Activated CD4-positive, alpha-beta T cell treated with anti-CD3 and anti-CD28 coated beads, Interleukin-2, amount 50 U/mL, for 1 hour (primary cell): Measurements from ENCODE around the gene CADPS2.

Source experiments
- DNase-seq: peaks from one replicate; pipeline ENCODE4 v3.0.0-alpha.2; 2020

Gene CADPS2

GRCh38 chr7:122588621-122589020 lies 297.6 kb downstream of the CADPS2 start:
- DNase-seq, result no peak

- no peak for DNase-seq
Observed at GRCh38 chr7:122584676-122585251, 301.5 kb downstream of the CADPS2 start.

DNA sequence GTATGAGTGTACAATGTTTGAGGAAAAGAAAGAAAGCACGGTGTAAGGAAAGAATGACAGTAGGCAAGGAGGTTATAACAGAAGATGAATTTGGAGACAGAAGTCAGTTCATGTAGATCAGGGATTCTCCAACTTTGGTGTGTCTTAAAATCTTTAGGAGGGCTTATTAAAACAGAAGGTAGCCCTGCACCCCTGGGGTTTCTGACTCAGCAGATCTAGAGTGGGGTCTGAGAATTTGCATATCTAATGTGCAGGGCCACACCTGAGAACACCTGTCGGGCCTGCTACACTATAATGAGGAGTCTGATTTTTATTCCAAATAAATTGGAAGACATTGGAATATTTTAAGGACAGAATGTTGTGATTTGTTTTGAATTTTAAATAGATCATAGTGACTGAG lies 307.9 kb downstream of the CADPS2 start:
- no peak for DNase-seq

DNA sequence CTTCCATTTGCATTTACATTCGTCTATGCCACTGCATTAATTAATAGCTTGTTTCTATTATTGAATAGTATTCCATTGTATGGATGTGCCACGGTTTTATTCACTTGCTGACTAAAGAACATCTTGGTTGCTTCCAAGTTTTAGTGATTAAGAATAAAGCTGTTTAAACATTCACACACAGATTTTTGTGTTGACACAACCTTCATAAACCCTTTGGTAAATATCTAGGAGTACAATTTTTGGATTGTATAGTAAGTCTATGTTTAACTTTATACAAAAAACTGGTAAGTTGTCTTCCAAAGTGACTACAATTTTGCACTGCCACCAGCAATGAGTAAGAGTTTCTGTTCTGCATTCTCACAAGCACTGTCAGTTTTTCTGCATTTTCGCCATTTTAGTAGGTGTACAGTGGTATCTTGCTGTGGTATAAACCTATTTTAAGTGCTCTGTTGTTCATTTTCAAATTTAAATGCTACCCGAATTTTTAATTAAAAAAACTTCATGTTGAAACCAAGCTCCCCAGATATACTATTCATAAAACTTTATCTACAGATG lies 308.7 kb downstream of the CADPS2 start:
- no peak for DNase-seq

- DNase-seq, result no peak
Observed at GRCh38 chr7:122572706-122573105, 313.6 kb downstream of the CADPS2 start.

DNA sequence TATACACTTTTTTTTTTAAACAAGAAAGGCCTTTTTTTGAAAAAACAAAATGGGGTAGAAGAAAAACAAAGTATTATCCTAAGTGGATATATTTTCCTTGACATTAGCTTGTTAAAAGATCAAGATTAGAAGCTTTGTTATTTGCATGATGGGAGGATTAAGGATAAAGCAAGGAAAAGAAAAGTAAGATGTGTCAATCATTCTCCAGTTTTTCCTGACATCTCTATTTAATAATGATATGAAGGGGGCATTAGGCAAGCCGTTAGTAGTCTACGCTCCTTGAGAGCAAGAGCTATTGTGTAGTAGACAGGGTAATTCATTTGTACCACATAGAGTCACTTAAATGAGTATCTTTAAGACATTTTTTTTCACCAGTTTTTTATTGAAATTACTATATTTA lies 324.9 kb downstream of the CADPS2 start:
- DNase-seq, result no peak

DNA sequence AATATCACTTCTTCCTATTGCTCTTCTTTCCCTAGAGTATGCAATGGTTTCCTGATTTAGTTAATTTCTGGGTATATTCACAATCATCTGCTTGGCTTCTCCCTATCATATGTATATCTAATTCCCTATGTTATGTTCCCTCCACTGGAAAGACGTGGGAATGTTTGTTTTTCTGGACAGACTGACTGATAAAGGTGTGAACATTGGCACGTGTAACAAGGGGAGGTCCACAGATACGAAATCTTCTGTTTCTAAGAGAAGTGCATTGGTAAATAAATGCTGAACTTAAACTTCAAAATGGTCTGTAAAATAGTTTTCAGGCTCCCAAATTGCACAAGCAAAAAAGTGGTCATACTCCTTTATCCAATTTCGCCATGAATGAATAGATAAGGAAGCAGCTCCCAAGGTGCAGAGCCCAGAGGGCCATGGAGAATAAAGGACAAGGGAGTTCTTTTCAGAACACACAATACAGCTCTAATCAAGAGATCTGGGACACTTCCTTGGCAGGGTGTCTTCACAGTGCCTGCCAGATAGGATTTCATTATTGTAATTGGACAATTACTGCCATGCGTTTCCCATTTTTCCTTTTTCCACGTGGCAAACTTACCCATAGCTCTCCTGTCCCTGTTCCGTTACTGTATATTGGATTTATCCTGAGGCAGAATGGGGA lies 329.3 kb downstream of the CADPS2 start:
- DNase-seq, result no peak

DNA sequence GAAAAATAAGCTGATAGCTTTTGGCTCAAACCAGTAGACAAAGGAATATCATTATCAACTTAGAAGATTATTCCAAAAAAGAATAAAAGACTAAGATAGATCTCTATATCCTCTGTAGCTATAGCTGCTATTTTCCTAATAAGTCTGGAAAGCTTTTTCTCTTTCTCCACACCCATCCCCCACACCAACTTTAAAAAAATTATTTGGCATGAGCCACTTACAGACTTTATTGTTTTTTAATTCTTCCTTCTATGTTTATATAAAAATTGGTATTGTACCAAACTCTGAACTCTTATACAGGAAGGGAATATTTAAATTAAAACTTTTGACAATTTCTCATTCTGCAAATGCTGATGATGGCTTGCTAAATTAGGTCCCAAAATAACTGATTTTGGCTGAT lies 330.0 kb downstream of the CADPS2 start:
- no peak for DNase-seq

DNA sequence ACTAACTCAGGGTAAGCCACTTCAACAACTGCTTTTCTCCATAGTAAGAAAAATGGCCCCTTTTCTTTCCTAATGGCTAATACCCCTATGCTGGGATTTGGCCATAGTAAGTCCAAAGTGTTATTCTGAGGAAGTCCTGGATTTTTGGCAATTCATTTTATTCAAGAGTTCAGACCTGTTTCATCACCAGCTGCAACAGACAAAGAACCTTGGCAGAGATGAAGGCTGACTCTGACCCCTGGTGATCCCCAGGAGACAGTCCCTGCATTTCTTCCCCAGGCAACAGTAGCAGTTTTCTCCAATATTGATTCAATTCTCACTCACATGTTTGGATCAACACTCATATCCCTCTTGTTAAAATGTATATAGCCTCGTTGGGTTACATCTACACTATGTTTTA lies 332.5 kb downstream of the CADPS2 start:
- no peak for DNase-seq

DNA sequence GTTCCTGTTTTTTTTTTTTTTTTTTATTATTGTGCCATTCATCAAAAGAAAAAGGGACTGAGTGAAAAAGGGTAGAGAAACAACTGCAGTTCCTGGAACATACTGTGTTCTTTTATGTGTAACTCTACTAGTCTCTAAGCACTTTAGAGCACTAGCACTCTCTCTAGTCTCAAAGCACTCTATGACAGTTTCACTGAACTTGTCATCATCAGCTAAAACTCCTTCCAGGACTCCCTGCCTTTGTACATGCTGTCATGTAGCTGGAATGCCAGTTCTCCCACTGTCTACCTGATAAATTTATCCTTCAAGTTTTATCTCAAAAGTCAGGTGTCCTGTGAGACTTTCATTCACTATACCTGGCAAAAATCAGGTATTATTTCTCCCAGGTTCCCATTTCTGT lies 333.5 kb downstream of the CADPS2 start:
- DNase-seq, result no peak

DNA sequence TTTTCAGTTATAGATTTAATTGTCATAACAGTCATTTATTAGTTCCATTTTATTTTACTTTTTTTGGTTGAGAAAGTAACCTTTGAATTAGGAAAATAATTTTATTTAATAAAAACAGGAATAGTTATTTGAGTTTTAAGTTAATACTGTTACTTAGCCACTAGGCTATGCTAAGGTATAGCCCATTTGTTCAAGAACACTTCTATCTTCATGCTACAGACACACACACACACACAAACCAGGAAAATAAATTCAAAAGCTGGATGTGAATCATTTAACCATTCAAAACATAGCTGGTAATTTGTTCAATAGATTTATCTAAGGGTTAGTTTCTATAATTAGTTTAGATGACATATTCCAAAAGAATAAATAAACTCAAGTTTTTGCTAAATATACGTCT lies 335.7 kb downstream of the CADPS2 start:
- no peak for DNase-seq

DNA sequence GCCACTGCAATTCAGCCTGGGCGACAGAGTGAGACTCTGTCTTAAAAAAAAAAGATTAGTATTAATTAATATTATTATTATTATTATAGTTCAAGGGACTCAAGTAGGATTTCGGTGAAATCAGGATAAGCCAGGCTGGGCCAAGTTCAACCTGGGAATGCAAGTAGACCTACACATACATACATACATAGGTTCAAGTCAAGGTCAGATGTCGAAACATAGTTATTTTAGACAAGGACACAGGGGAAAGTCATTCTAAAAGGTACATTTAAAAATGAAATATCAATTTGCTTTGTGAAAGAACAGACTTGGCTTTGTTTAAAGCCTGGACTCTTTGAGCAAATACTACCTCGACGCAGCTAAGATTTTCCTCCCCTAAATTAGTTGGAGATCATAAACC lies 336.7 kb downstream of the CADPS2 start:
- DNase-seq, result no peak

DNA sequence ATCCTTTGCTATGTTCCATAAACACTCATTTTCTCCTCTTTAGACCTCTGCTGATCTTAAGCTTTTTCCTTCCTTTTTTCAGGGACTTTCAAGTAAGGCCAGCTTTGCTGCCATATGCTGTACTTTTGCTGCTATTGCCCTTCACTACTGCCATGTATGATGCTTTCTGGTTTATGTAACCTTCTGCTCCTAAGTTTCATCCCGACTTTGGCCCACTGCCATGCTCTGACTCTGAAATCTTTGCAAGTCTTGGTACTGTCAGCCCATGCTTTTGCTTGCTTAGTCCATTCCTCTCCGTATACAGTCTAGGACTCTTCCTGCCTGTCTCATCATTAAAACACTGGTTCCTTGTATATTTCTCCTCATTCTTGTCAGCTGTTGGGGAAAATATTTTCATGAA lies 339.8 kb downstream of the CADPS2 start:
- DNase-seq, result no peak

GRCh38 chr7:122544463-122544862 lies 341.8 kb downstream of the CADPS2 start:
- DNase-seq, result no peak

- no peak for DNase-seq
Observed at GRCh38 chr7:122543891-122544290, 342.4 kb downstream of the CADPS2 start.

- no peak for DNase-seq
Observed at GRCh38 chr7:122543166-122543565, 343.1 kb downstream of the CADPS2 start.

DNA sequence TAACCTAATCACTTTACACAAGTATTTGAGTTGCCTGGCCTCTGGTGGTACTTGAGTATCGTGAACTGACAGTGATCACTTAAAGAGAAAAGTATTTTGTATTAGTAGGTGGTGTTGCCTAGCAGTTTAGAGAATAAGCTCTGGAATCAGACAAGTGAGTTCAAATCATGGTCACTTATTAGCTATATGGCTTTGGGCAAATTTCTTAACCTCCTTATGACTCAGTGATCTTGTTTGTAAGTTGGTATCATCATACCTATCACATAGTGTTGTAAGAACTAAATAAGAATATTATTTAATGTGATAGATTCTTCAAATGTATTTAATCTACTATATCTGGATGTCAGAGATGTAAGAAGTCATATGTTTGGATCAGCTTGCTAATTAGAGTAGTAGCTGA lies 351.2 kb downstream of the CADPS2 start:
- DNase-seq, result no peak

DNA sequence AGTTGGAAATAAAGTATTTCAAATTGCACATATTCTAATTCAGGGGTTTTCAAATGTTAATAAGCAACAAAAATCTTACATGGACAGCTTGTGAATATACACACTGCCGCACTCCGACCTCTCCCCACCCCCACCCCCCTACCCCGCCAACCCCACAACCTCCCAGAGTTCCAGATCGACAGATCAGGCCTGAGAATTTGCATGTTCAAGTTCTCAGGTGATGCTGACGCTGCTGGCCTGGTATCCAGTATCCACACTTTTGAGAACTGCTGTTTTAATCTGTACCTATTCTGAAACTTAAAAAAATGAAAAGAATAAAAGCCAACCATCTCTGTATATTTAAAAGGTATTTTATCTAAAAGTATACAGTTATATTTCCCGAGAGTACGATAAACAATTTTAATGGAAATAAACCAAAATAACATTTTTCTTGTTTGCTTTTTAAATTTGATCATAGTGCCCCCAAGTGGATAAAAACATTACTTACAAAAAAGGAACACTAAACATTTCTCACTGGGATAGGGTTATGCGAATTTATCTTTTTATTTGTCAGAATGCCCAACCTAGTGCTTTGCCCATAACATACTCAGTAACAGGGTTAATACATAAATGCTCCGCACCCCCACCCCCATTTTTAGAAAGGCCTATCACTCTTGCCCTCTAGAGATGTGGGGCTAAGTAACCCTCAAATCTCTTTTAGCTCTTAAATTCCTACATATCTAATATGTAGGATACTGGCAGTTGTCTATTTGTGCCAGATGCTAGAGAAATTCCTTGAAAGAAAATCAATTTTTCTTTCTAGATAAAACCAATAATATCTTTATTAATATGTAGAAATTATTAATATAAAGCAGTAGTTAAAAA lies 353.6 kb downstream of the CADPS2 start:
- DNase-seq, result no peak

DNA sequence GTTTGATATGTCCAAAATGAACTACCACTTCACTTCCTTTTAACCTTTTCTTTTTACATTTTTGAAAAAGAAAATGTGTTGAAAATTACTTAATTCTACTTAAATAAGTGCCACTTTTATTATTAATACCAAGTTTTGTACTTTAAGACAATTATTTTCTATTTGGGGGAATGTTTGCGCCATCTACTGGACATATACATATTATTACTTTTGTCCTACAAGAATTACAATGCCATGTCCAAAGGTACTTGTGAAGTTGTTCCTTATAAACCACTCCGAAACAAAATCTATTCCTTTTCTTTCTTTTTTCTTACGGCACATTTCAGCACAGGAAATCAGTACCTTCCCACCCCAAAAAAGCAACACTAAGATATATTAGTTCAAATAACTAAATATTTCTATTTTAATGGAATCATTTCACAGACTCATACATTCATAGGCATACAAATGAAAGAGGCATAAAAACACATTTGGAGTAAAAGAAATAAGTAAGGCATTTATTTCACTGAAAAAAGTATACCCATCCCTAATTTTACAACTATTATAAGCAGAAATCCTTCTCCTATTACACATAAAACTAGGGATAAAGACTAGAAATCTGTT lies 357.3 kb downstream of the CADPS2 start:
- no peak for DNase-seq

DNA sequence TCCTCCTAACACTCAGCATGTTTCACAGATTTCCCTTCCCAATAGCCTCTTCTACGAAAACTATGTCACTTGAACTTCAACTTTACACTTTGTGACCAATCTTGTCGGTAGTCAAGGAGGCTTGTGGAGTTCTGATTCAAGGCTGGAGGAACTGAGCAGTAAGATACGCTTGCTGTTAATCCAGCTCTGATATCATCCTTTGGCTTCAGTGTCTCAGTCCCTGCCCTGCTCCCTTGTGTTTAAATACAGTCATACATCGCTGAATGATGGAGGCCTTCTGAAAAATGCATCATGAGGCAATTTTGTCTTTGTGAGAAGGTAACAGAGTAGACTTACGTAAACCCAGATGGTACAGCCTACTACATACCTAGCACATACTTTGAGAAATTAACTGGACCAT lies 360.9 kb downstream of the CADPS2 start:
- DNase-seq, result no peak

DNA sequence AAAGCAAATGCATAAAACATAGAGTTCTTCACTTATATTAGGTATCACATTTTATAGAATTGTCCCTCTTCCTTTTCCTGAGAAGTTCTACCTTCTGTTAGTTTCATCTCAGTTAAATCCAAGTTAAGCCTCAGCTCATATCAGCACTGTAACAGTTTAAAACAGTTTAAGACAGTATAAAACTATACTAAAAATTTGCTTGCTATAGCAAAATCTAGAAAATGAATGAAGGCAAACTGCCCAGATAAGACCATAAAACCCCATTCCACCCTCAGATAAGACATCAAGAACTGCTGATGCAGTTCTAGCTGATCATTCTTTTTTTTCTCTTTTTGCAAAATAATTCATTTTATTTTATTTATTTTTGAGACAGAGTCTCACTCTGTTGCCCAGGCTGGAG lies 364.5 kb downstream of the CADPS2 start:
- DNase-seq, result no peak

- DNase-seq, result no peak
Observed at GRCh38 chr7:122520971-122521555, 365.2 kb downstream of the CADPS2 start.

- no peak for DNase-seq
Observed at GRCh38 chr7:122518488-122518887, 367.8 kb downstream of the CADPS2 start.
